Measurements from ENCODE around the gene CARNS1. TPM values are rescaled to one million over a fixed set of nuclear protein-coding genes. Genes with fewer than 3 reads are reported as not detected.

Gene CARNS1
- total RNA-seq, 2 experiments from 2014 or later: 6.2 to 6.9 TPM

DNA sequence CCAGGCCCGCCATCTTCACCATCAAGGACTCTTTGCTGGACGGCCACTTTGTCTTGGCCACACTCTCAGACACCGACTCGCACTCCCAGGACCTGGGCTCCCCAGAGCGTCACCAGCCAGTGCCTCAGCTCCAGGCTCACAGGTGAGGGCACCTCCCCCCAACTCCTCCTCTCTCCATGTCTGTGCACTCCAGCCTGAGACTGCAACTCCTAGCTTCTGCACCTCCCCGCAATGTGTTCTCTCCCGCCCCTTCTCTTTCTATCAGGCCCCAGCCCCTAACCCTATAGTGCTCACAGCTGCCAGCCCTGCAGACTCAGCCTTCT is 19.3 kb upstream of the CARNS1 start:
- intact Hi-C loops (cut with micrococcal nuclease): no loop called here
- CTCF ChIA-PET: interaction anchor here (0.7 to 6.1 kb wide), 5 partner anchors 9 to 87 kb away, joined by 3 to 36 read pairs (median 4); partner anchors contain the start of gene AIP
- Mint-ChIP-seq H3K27ac (peak overlapping the region; percentile 76), H3K9me3 (no peaks in the 10 kb centered on the region), H3K27me3 (no peaks in the 10 kb centered on the region), H3K4me3 (no peak overlapping the region), H3K36me3 (ENCODE audit: low read depth) (peaks cover 44% of the 10 kb centered on the region), H3K4me1 (ENCODE audit: low read depth) (peaks cover 47% of the 10 kb centered on the region)
- TF ChIP-seq, protein P1, sequence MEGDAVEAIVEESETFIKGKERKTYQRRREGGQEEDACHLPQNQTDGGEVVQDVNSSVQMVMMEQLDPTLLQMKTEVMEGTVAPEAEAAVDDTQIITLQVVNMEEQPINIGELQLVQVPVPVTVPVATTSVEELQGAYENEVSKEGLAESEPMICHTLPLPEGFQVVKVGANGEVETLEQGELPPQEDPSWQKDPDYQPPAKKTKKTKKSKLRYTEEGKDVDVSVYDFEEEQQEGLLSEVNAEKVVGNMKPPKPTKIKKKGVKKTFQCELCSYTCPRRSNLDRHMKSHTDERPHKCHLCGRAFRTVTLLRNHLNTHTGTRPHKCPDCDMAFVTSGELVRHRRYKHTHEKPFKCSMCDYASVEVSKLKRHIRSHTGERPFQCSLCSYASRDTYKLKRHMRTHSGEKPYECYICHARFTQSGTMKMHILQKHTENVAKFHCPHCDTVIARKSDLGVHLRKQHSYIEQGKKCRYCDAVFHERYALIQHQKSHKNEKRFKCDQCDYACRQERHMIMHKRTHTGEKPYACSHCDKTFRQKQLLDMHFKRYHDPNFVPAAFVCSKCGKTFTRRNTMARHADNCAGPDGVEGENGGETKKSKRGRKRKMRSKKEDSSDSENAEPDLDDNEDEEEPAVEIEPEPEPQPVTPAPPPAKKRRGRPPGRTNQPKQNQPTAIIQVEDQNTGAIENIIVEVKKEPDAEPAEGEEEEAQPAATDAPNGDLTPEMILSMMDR (IDR thresholded peaks at IDR 0.05): no peak
- ATAC-seq: no peak
- POLR2A ChIA-PET: interaction anchor here (1.0 to 7.9 kb wide), 5 partner anchors 12 to 45 kb away, joined by 3 to 28 read pairs (median 5); partner anchors contain the start of gene PTPRCAP
- DNase-seq: no peak

GRCh38 chr11:67396587-67397389 is 18.7 kb upstream of the CARNS1 start:
- TF ChIP-seq, protein P1 (IDR thresholded peaks at IDR 0.05): no peak
- Mint-ChIP-seq H3K4me3 (peak overlapping the region; percentile 20), H3K9me3 (no peaks in the 10 kb centered on the region), H3K4me1 (ENCODE audit: low read depth) (peaks cover 46% of the 10 kb centered on the region), H3K36me3 (ENCODE audit: low read depth) (peaks cover 44% of the 10 kb centered on the region), H3K27me3 (no peaks in the 10 kb centered on the region), H3K27ac (peak overlapping the region; percentile 92)
- DNase-seq (peak; percentile 40), ATAC-seq (no peak)
- intact Hi-C loops (cut with micrococcal nuclease): no loop called here
- ChIA-PET POLR2A (interaction anchor here (0.6 to 7.9 kb wide), 7 partner anchors 10 to 135 kb away, joined by 3 to 28 read pairs (median 4); partner anchors contain the start of gene PTPRCAP), CTCF (interaction anchor here (0.7 to 6.1 kb wide), 5 partner anchors 8 to 86 kb away, joined by 3 to 36 read pairs (median 4); partner anchors contain the start of gene AIP)

DNA sequence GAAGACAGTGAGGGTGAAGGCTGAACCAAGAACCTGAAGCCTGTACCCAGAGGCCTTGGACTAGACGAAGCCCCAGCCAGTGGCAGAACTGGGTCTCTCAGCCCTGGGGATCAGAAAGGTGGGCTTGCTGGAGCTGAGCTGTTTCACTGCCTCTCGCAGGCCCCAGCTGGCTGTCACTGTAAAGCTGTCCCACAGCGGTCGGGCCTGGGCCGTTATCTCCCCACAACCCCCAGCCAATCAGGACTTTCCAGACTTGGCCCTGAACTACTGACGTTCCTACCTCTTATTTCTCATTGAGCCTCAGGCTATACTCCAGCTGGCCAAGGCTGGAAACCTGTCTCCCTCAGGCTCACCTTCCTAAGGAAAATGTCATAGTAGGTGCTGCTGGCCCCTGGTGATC is 17.9 kb upstream of the CARNS1 start:
- TF ChIP-seq, protein P1 (IDR thresholded peaks at IDR 0.05): no peak
- H3K4me1 Mint-ChIP-seq (ENCODE audit: low read depth): peaks cover 45% of the 10 kb centered on the region
- H3K27me3 Mint-ChIP-seq: no peaks in the 10 kb centered on the region
- DNase-seq: no peak
- H3K36me3 Mint-ChIP-seq (ENCODE audit: low read depth): peaks cover 42% of the 10 kb centered on the region
- CTCF ChIA-PET: no interaction called here
- H3K27ac Mint-ChIP-seq: peak overlapping the region; percentile 66
- ATAC-seq: no peak
- H3K4me3 Mint-ChIP-seq: peak overlapping the region; percentile 19
- POLR2A ChIA-PET: interaction anchor here (0.7 to 7.9 kb wide), 4 partner anchors 11 to 80 kb away, joined by 3 to 28 read pairs (median 10); partner anchors contain the start of gene PTPRCAP
- intact Hi-C loops (cut with micrococcal nuclease): no loop called here
- H3K9me3 Mint-ChIP-seq: no peaks in the 10 kb centered on the region

DNA sequence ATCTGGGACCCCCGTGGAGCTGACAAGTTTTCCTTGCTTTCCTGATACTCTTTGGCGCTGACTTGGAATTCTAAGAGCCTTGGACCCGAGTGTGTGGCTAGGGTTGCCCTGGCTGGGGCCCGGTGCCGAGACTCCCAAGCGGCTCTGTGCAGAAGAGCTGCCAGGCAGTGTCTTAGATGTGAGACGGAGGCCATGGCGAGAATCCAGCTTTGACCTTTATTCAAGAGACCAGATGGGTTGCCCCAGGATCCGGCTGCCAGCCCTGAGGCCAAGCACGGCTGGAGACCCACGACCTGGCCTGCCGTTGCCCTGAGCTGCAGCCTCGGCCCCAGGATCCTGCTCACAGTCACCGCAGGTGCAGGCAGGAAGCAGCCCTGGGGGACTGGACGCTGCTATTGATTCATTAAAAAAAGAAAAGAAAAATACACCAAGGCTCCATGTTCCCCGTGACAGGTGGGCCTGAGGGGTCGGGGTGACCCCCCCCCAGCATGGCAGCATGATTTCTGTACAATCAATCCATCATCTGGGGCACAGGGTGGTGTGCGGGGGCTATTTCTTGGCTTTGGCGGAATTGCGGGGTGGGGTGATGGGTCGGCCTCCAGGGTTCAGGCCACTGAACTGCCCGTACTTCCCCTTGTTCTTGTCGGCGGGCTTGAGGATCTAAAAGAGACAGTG is 17.4 kb upstream of the CARNS1 start:
- no peak for ATAC-seq
- POLR2A ChIA-PET: interaction anchor here (0.7 to 7.9 kb wide), 5 partner anchors 10 to 96 kb away, joined by 3 to 28 read pairs (median 3); partner anchors contain the start of gene PTPRCAP
- TF ChIP-seq, protein P1 (IDR thresholded peaks at IDR 0.05): no peak
- no peaks in the 10 kb centered on the region for H3K9me3 Mint-ChIP-seq
- H3K27ac Mint-ChIP-seq: peak overlapping the region; percentile 66
- no peak overlapping the region for H3K4me3 Mint-ChIP-seq
- intact Hi-C loops (cut with micrococcal nuclease): no loop called here
- DNase-seq: no peak
- CTCF ChIA-PET: no interaction called here
- peaks cover 42% of the 10 kb centered on the region for H3K36me3 Mint-ChIP-seq (ENCODE audit: low read depth)
- peaks cover 44% of the 10 kb centered on the region for H3K4me1 Mint-ChIP-seq (ENCODE audit: low read depth)
- no peaks in the 10 kb centered on the region for H3K27me3 Mint-ChIP-seq

Data from activated CD8-positive, alpha-beta T cell treated with anti-CD3 and anti-CD28 coated beads for 36 hours (primary cell).